HG03025 (cell line): ENCODE results near the gene FNTB.

ENCODE experiments used
- ATAC-seq: cut with Tn5 transposase; IDR thresholded peaks from one replicate; pipeline ENCODE4 v1.9.1; 2021; ENCODE audit warnings: mild to moderate bottlenecking, moderate library complexity; ENCODE audit not compliant: unreplicated experiment, low FRiP score

Gene FNTB

GRCh38 chr14:65107200-65107599 lies 120.5 kb downstream of the FNTB start:
- no peak for ATAC-seq

DNA sequence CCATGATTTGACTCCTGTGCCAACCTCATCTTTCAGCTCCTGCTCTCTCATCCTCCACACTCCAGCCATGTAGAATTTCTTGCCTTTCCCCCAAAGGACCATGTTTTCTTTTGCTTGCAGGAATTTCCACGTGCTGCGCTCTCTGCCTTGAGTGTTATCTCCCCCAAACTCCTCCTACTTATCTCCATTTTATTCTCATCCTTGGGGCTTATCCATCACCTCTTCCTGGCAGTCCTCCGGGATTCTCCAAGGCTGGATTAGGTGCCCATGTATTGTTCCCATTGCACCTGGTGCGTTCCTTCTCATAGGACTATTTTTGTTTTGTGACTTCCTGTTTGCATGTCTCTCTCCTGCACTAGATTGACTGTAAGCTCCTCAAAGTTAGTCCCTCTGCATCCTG lies 122.7 kb downstream of the FNTB start:
- ATAC-seq = no peak

- ATAC-seq = no peak
Observed at GRCh38 chr14:65110525-65110924, 123.8 kb downstream of the FNTB start.
